ENCODE results near the gene DYNC1I2.

DNA sequence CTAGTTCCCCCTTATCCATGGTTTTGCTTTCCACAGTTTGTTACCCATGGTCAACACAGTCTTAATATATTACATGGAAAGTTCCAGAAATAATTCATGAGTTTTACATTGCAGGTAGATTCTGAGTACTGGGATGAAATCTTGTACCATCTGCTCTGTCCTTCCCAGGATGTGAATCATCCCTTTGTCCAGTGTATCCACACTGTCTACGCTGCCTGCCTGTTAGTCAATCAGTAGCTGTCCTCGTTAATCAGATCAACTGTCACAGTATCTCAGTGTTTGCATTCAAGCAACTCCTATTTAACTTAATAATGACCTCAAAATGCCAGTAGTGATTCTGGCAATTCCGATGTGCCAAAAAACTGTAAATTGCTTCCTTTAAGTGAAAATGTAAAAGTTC, 76.3 kb downstream of the DYNC1I2 start:
- TF ChIP-seq, protein P1, sequence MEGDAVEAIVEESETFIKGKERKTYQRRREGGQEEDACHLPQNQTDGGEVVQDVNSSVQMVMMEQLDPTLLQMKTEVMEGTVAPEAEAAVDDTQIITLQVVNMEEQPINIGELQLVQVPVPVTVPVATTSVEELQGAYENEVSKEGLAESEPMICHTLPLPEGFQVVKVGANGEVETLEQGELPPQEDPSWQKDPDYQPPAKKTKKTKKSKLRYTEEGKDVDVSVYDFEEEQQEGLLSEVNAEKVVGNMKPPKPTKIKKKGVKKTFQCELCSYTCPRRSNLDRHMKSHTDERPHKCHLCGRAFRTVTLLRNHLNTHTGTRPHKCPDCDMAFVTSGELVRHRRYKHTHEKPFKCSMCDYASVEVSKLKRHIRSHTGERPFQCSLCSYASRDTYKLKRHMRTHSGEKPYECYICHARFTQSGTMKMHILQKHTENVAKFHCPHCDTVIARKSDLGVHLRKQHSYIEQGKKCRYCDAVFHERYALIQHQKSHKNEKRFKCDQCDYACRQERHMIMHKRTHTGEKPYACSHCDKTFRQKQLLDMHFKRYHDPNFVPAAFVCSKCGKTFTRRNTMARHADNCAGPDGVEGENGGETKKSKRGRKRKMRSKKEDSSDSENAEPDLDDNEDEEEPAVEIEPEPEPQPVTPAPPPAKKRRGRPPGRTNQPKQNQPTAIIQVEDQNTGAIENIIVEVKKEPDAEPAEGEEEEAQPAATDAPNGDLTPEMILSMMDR (IDR thresholded peaks at IDR 0.05): no peak
- no peak for TF ChIP-seq ZFX (IDR thresholded peaks at IDR 0.05; ENCODE audit: borderline replicate concordance)

Data from 22Rv1 (cell line).